OCI-LY1 (cell line): ENCODE data around the gene EXOC6.

ENCODE experiments used
- H2AFZ ChIP-seq: fragments of 200-600 bp; sonication (generic), shearing (Covaris generic); 2 replicates; pipeline ENCODE4 v1.6.0; 2014; ENCODE audit warnings: antibody characterized with exemption, mild to moderate bottlenecking, low read length
- H3F3A ChIP-seq: fragments of 200-600 bp; sonication (generic), shearing (Covaris generic); 2 replicates; pipeline ENCODE4 v1.6.0; 2014; ENCODE audit warnings: mild to moderate bottlenecking, antibody characterized with exemption, low read length, moderate library complexity; ENCODE audit not compliant: insufficient read depth
- H3K27ac ChIP-seq: fragments of 200-600 bp; sonication (generic); 2 replicates; pipeline ENCODE4 v1.5.1; 2014; ENCODE audit warnings: low read length, mixed run types, mild to moderate bottlenecking, low read depth; ENCODE audit not compliant: poor library complexity, severe bottlenecking
- H3K27me3 ChIP-seq: fragments of 200-600 bp; sonication (generic); 2 replicates; pipeline ENCODE4 v1.6.0; 2014; ENCODE audit warnings: antibody characterized with exemption, mild to moderate bottlenecking, low read length, moderate library complexity; ENCODE audit not compliant: insufficient read depth
- H3K36me3 ChIP-seq: fragments of 200-600 bp; sonication (generic); 2 replicates; pipeline ENCODE4 v1.6.1; 2014; ENCODE audit warnings: mild to moderate bottlenecking, antibody characterized with exemption, low read length, moderate library complexity, mixed read lengths; ENCODE audit not compliant: insufficient read depth
- H3K4me1 ChIP-seq: fragments of 200-600 bp; sonication (generic); 2 replicates; pipeline ENCODE4 v1.5.1; 2014; ENCODE audit warnings: mild to moderate bottlenecking, low read length, moderate library complexity; ENCODE audit not compliant: insufficient read depth, severe bottlenecking
- H3K4me2 ChIP-seq: fragments of 200-600 bp; sonication (generic), shearing (Covaris generic); 2 replicates; pipeline ENCODE4 v1.6.1; 2014; ENCODE audit warnings: low read length
- H3K4me3 ChIP-seq: fragments of 200-600 bp; sonication (generic); 2 replicates; pipeline ENCODE4 v1.5.1; 2014; ENCODE audit warnings: low read length, low read depth, mild to moderate bottlenecking, mixed read lengths; ENCODE audit not compliant: poor library complexity, severe bottlenecking
- H3K79me2 ChIP-seq: fragments of 200-600 bp; shearing (Covaris generic); 2 replicates; pipeline ENCODE4 v1.6.1; 2016; ENCODE audit warnings: mixed run types, low read length, mixed read lengths; ENCODE audit not compliant: insufficient read depth
- H3K9ac ChIP-seq: fragments of 200-600 bp; sonication (generic), shearing (Covaris generic); 2 replicates; pipeline ENCODE4 v1.6.1; 2014; ENCODE audit warnings: mild to moderate bottlenecking, low read length, mixed read lengths
- H3K9me2 ChIP-seq: fragments of 200-600 bp; sonication (generic), shearing (Covaris generic); 2 replicates; pipeline ENCODE4 v1.6.1; 2014; ENCODE audit warnings: low read depth, mild to moderate bottlenecking, low read length, mixed read lengths
- H3K9me3 ChIP-seq: fragments of 200-600 bp; shearing (Covaris generic); 2 replicates; pipeline ENCODE4 v1.6.1; 2014; ENCODE audit warnings: low read length, mixed read lengths
- H4K20me1 ChIP-seq: fragments of 200-600 bp; sonication (generic), shearing (Covaris generic); 2 replicates; pipeline ENCODE4 v1.6.0; 2016; ENCODE audit warnings: mild to moderate bottlenecking, low read length; ENCODE audit not compliant: insufficient read depth
- CTCF ChIP-seq: fragments of 200-600 bp; sonication (generic), shearing (Covaris generic); IDR thresholded peaks from 2 replicates; pipeline ENCODE4 v1.5.1; 2017; ENCODE audit warnings: mild to moderate bottlenecking, antibody characterized with exemption, low read length, moderate library complexity, mixed read lengths
- EZH2 ChIP-seq: fragments of 200-600 bp; sonication (generic), shearing (Covaris generic); IDR thresholded peaks from 2 replicates; pipeline ENCODE4 v1.8.0; 2017; ENCODE audit warnings: borderline replicate concordance, mixed run types, mild to moderate bottlenecking, antibody characterized with exemption, low read length, moderate library complexity, mixed read lengths

EXOC6 gene

GRCh38 chr10:92916433-92916832, 68.1 kb downstream of the EXOC6 start:
- no peaks in the 10 kb centered on the region for H3K9me3 ChIP-seq
- no peak overlapping the region for H2AFZ ChIP-seq
- H4K20me1 ChIP-seq, result no peaks in the 10 kb centered on the region
- H3K9me2 ChIP-seq, result no peaks in the 10 kb centered on the region
- H3K79me2 ChIP-seq, result no peaks in the 10 kb centered on the region
- H3K9ac ChIP-seq, result no peak overlapping the region
- no peaks in the 10 kb centered on the region for H3K4me1 ChIP-seq
- no peaks in the 10 kb centered on the region; the same call in 1 of the 2 replicates for H3K36me3 ChIP-seq
- no peaks in the 10 kb centered on the region for H3K27me3 ChIP-seq
- no peak for TF ChIP-seq CTCF
- TF ChIP-seq EZH2, result no peak
- H3K4me3 ChIP-seq, result no peak overlapping the region
- no peaks in the 10 kb centered on the region for H3F3A ChIP-seq
- H3K4me2 ChIP-seq, result no peak overlapping the region
- H3K27ac ChIP-seq, result no peak overlapping the region

- Histone ChIP-seq H3K4me3 (no peak overlapping the region), H3K9ac (no peak overlapping the region), H3K4me2 (no peak overlapping the region), H3K9me3 (no peaks in the 10 kb centered on the region), H3K36me3 (no peaks in the 10 kb centered on the region; the same call in 1 of the 2 replicates), H3F3A (no peaks in the 10 kb centered on the region), H3K4me1 (no peaks in the 10 kb centered on the region), H3K9me2 (no peaks in the 10 kb centered on the region), H3K27me3 (no peaks in the 10 kb centered on the region), H3K27ac (no peak overlapping the region), H4K20me1 (no peaks in the 10 kb centered on the region), H2AFZ (no peak overlapping the region), H3K79me2 (no peaks in the 10 kb centered on the region)
- TF ChIP-seq CTCF (no peak), EZH2 (no peak)
These were observed 70.3 kb downstream of the EXOC6 start for GRCh38 chr10:92918603-92919002.

GRCh38 chr10:92920866-92921265, 72.5 kb downstream of the EXOC6 start:
- Histone ChIP-seq H3K27me3 (no peaks in the 10 kb centered on the region), H3K27ac (no peak overlapping the region), H3K36me3 (no peaks in the 10 kb centered on the region; the same call in 1 of the 2 replicates), H3K4me2 (no peak overlapping the region), H3F3A (no peaks in the 10 kb centered on the region), H3K9me2 (no peaks in the 10 kb centered on the region), H4K20me1 (no peaks in the 10 kb centered on the region), H3K4me3 (no peak overlapping the region), H3K9me3 (no peaks in the 10 kb centered on the region), H2AFZ (no peak overlapping the region), H3K79me2 (no peaks in the 10 kb centered on the region), H3K4me1 (no peaks in the 10 kb centered on the region), H3K9ac (no peak overlapping the region)
- no peak for TF ChIP-seq CTCF
- TF ChIP-seq EZH2, result no peak
